Activated naive CD8-positive, alpha-beta T cell (primary cell): ENCODE data around the gene CD9.

Source experiments
- H3K27ac Mint-ChIP-seq: one replicate; pipeline ENCODE4 v1.8.0; 2021; ENCODE audit warnings: mixed read lengths
- H3K27me3 Mint-ChIP-seq: one replicate; pipeline ENCODE4 v1.8.0; 2021; ENCODE audit warnings: mixed read lengths
- H3K36me3 Mint-ChIP-seq: one replicate; pipeline ENCODE4 v1.8.0; 2021; ENCODE audit warnings: mixed read lengths
- H3K4me1 Mint-ChIP-seq: one replicate; pipeline ENCODE4 v1.8.0; 2021; ENCODE audit warnings: low read depth, mixed read lengths
- H3K4me3 Mint-ChIP-seq: one replicate; pipeline ENCODE4 v1.8.0; 2021; ENCODE audit warnings: mild to moderate bottlenecking, mixed read lengths
- H3K9me3 Mint-ChIP-seq: one replicate; pipeline ENCODE4 v1.8.0; 2021; ENCODE audit warnings: low read depth, mixed read lengths

The CD9 gene

DNA sequence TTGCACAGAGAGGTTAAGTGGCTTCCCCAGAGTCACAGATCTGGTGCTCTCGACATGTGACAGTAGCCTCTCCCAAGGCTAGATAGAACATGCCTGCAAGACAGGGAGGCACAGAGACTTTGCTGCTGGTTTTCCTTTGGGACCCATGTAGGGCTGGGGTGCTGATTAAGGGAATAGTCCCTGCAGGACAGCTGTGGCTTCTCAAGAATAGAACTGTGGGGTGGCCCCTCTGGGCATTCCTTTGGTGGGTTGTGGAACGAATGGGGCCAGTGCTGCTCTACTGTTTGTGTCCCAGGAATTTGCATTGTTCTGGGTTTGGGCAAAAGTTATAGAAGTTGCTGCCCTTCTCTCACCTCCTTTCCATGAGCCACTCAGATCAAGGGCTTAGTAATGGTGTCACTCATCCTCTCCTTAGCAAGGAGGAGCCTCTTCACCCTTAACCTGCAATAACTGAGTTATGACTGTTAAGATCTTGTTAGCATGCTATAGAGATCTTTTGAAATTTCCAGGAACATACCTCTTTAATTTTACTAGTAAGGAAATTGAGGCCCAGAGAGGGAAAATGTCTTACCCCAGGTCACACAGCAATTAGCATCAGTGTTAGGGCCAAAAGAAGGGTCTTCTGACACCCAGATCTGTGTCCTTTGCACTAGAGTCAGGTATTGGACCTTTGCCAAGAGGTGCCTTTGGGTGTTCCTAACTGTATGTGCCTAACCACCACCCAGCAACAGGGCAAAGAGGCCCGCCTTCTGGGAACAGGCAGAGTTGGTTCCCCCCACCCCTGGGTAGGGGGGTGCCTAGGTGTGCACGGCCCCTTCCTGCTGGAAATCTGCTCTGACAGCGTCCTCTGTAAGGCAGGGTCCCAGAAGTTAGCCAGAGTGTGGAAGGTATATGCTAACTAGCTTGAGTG lies 31.4 kb downstream of the CD9 start:
- H3K27ac Mint-ChIP-seq = peak overlapping the region; percentile 96

DNA sequence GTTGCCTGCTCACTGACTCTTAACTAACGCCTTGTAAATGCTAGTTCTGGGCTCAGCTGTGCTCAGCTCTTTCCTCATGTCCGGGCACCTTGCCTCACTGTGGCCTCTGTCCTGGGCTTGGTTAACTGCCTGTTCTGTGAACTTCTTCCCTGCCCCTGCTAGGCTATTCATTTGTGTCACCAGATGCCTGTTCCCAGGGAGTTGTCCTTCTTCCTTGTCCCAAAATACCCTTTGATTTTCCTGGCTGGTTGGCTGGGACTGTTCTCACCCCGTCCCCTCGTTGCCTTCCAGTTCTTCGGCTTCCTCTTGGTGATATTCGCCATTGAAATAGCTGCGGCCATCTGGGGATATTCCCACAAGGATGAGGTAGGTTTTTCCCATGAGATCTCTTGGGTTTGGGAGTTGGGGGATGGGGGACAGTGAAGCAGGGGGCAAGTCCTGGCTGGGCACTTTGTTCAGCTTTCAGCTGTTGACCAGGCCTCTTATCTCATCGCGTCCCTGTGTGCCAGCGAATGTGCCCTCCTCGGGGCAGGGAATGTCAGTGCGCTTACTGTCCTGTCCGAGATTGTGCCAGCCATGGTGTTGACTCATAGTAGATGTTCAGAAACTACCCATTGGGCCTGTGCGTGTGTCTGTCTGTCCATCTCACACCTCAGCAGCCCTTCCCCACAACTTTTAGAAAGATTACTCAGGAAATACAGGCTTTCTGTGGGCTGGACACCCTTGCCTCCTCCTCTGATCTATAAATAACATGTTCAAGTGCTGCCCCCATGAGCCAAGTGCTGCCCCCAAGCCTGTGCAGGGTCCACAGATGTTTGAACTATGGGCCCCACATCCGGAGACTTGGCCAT lies 33.1 kb downstream of the CD9 start:
- H3K27ac Mint-ChIP-seq = peak overlapping the region; percentile 19
- H3K36me3 Mint-ChIP-seq = no peaks in the 10 kb centered on the region
- no peak overlapping the region for H3K4me3 Mint-ChIP-seq
- no peaks in the 10 kb centered on the region for H3K27me3 Mint-ChIP-seq
- H3K9me3 Mint-ChIP-seq = no peaks in the 10 kb centered on the region
- peaks cover 47% of the 10 kb centered on the region for H3K4me1 Mint-ChIP-seq

More for the DNA sequence above, 31.4 kb downstream of the CD9 start:
- H3K4me3 Mint-ChIP-seq = peak overlapping the region; percentile 46
- H3K9me3 Mint-ChIP-seq = no peaks in the 10 kb centered on the region
- H3K36me3 Mint-ChIP-seq = no peaks in the 10 kb centered on the region
- peaks cover 47% of the 10 kb centered on the region for H3K4me1 Mint-ChIP-seq
- no peaks in the 10 kb centered on the region for H3K27me3 Mint-ChIP-seq

DNA sequence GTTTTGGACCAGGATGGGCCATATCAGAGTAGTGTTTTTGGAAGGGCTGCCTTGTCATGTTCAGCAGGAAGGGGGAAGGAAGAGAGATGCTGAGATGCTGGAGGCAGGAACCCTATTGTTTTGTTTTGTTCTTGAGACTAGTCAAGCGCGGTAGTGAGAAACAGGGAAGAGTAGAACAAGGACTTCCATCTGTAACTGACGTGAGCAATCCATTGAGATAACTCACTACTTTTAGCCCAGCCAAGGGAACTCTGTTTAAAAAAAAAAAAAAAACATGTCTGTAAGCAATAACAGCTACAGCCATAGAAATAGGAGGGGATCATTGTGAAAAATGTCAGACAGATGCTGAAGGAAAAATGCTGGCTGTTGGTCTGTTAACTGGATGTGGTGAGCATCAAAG lies 34.0 kb downstream of the CD9 start:
- Mint-ChIP-seq H3K27ac (no peak overlapping the region), H3K27me3 (no peaks in the 10 kb centered on the region), H3K4me1 (peaks cover 47% of the 10 kb centered on the region), H3K4me3 (no peak overlapping the region), H3K9me3 (no peaks in the 10 kb centered on the region), H3K36me3 (no peaks in the 10 kb centered on the region)

DNA sequence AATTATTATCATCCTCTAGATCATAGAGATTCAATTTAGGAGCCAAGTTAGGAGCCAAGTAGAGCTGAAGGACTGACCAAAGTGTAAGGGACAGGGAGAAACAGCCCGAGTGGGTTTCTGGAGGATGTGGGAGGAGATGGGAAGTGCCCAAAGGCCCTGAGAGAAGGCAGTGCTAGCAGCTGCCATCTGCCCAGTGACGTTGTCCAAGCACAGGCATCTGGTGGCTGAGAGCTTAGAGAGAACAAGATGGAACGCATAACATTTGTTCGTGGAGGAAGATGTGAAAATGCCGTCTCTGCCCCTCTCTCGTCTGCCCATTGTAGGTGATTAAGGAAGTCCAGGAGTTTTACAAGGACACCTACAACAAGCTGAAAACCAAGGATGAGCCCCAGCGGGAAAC lies 34.7 kb downstream of the CD9 start:
- no peaks in the 10 kb centered on the region for H3K27me3 Mint-ChIP-seq
- no peaks in the 10 kb centered on the region for H3K36me3 Mint-ChIP-seq
- no peaks in the 10 kb centered on the region for H3K9me3 Mint-ChIP-seq
- H3K4me1 Mint-ChIP-seq = peaks cover 40% of the 10 kb centered on the region
- H3K27ac Mint-ChIP-seq = no peak overlapping the region
- H3K4me3 Mint-ChIP-seq = no peak overlapping the region

DNA sequence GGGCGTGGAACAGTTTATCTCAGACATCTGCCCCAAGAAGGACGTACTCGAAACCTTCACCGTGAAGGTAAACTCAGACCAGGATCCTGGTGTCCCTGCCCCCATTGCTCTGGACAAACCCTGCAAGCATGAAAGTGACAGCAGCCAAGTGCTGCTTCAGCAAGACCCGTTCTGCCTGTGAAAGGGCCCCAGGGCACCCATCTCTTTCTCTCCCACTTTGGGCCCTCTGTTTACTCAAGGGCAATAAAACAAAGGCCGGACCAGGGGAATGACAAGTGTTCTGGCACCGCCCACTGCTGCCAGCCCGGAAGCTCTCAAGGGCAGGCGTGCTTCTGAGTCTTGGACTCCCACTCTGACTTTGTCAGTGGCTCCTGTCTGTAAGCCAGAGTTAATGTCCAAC lies 35.3 kb downstream of the CD9 start:
- Mint-ChIP-seq H3K9me3 (no peaks in the 10 kb centered on the region), H3K27me3 (no peaks in the 10 kb centered on the region), H3K27ac (no peak overlapping the region), H3K4me3 (no peak overlapping the region), H3K4me1 (peaks cover 35% of the 10 kb centered on the region), H3K36me3 (no peaks in the 10 kb centered on the region)

DNA sequence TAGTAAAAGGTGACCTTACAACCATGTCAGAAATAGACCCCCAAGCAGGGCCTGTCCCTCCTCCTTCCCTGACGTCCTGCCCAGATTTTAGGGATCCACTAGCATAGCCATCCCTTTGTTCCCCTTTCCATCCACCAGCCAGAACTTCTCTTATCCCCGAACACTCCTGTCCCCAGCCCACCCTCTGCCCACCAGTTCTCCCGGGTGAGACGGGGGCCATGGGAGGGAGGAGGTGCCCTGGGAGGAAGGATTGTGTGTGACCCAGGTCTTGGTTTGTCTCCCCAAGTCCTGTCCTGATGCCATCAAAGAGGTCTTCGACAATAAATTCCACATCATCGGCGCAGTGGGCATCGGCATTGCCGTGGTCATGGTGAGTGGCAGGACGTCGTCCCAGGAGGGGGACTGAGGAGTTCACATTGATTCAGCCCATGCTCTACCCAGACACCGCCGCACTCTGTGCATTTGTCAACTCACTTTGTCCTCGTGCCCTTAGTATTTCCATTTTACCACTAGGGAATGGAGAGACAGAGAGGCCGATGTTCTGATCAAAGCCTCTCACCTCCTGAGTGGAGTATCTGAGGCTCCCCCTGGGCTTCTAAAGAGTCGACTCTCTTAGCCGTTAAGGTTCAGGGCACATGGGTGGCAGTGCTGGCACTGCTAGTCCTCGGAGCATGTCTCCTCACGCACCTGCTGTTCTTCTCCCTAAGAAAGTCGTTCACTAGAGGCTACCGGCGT lies 35.9 kb downstream of the CD9 start:
- peaks cover 29% of the 10 kb centered on the region for H3K4me1 Mint-ChIP-seq
- no peaks in the 10 kb centered on the region for H3K9me3 Mint-ChIP-seq
- H3K4me3 Mint-ChIP-seq = no peak overlapping the region
- H3K27ac Mint-ChIP-seq = no peak overlapping the region
- no peaks in the 10 kb centered on the region for H3K36me3 Mint-ChIP-seq
- H3K27me3 Mint-ChIP-seq = no peaks in the 10 kb centered on the region

DNA sequence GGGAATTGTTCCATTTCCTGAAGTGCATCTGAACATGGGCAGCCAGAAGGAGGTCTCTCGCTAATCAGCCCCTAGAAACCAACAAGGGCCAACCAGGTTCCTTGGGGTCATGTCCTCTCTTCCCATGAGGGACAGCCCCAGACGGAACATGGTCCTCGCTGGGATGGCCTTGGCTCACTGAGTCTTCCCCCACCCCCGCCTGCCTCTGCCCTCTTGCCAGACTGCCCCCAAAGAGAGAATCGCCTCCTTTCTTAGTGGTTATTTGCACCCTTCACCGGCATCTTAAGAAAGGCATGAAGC lies 36.4 kb downstream of the CD9 start:
- Mint-ChIP-seq H3K9me3 (no peaks in the 10 kb centered on the region), H3K27ac (no peak overlapping the region), H3K4me1 (peaks cover 24% of the 10 kb centered on the region)

DNA sequence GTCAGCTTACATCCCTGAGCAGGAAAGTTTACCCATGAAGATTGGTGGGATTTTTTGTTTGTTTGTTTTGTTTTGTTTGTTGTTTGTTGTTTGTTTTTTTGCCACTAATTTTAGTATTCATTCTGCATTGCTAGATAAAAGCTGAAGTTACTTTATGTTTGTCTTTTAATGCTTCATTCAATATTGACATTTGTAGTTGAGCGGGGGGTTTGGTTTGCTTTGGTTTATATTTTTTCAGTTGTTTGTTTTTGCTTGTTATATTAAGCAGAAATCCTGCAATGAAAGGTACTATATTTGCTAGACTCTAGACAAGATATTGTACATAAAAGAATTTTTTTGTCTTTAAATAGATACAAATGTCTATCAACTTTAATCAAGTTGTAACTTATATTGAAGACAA lies 37.6 kb downstream of the CD9 start:
- Mint-ChIP-seq H3K27ac (no peak overlapping the region), H3K9me3 (no peaks in the 10 kb centered on the region), H3K4me1 (peaks cover 12% of the 10 kb centered on the region), H3K36me3 (no peaks in the 10 kb centered on the region), H3K4me3 (no peak overlapping the region), H3K27me3 (no peaks in the 10 kb centered on the region)

More for the DNA sequence above, 36.4 kb downstream of the CD9 start:
- Mint-ChIP-seq H3K4me3 (no peak overlapping the region), H3K27me3 (no peaks in the 10 kb centered on the region), H3K36me3 (no peaks in the 10 kb centered on the region)

DNA sequence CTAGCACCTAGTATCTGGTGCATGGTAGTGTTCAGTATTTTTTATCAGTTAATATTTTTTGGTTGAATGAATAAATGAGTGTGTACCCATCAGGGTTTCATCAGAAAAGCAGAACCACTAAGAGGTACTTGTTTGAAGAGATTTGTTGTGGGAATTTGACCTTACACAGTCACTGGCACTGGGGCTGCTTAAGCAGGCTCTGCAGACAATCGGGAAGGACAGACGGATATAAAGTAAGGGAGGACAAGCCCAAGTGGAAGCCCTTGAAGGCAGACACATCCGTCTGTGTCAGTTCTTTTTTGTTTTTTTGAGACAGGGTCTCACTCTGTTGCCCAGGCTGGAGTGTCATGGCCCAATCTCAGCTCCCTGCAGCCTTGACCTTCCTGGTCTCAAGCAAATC lies 38.7 kb downstream of the CD9 start:
- Mint-ChIP-seq H3K27ac (no peak overlapping the region), H3K27me3 (no peaks in the 10 kb centered on the region), H3K9me3 (no peaks in the 10 kb centered on the region), H3K36me3 (no peaks in the 10 kb centered on the region), H3K4me3 (no peak overlapping the region), H3K4me1 (peaks cover 3% of the 10 kb centered on the region)

DNA sequence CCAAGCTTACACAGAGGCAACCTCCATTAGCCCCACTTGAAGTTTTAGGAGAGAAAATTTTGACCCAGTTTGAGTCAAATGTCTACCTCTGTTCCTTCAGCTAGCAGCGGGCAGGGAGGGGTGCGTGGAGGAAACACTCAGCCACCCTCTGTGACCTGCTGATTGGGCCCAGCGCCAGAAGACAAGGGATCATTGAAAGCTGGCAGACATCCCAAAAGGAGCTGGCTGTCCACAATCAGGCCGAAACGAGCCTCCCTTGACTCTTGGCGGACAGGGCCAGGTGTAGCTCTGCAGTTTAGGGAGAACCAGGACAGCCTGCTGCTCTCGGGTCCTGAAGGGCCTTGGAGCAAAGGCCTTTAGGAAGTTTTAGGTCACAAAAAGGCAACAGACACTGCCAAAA lies 41.3 kb downstream of the CD9 start:
- H3K27me3 Mint-ChIP-seq = no peaks in the 10 kb centered on the region
- no peaks in the 10 kb centered on the region for H3K9me3 Mint-ChIP-seq
- no peaks in the 10 kb centered on the region for H3K4me1 Mint-ChIP-seq
- H3K4me3 Mint-ChIP-seq = no peak overlapping the region
- no peak overlapping the region for H3K27ac Mint-ChIP-seq
- no peaks in the 10 kb centered on the region for H3K36me3 Mint-ChIP-seq

DNA sequence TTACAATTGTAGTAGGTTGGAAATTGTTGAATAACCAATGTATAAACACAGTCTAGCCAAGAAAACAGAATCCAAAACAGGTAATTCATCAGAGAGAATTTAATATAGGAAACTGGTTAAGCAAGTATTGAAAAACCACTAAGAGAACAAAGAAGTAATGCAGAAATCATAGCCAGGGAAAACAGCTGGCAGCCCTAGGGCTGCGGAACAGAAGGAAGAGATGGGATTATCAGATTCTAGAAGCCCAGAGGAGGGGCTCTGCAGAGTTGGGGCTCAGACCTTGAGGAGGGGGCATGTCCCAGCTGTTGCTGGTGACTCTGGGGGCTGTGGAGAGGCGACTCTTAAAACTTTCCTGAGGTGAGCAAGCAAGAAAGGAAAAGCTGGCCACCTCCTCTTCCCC lies 49.4 kb downstream of the CD9 start:
- Mint-ChIP-seq H3K9me3 (no peaks in the 10 kb centered on the region), H3K27me3 (peaks cover 2% of the 10 kb centered on the region), H3K27ac (no peak overlapping the region), H3K36me3 (no peaks in the 10 kb centered on the region), H3K4me1 (no peaks in the 10 kb centered on the region), H3K4me3 (no peak overlapping the region)

DNA sequence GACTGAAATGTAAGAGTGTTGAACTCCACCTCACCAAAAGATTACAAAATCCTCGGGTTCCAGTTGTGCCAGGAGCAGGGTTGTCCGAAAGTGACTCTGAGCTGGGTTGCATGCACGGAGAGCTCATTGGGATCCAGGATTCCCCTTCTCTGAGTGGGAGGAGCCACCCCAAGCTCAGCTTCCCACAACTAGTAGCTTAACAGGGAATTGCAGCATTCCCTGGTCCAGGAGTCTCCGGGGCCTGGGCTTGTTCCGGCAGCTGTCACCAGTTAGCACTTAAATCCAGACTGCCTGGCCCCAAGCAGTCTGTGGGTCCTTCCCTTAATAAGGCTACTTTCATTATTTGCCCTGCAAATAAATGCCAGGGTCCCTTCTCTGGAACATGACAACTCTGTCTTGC lies 50.1 kb downstream of the CD9 start:
- H3K4me3 Mint-ChIP-seq = no peak overlapping the region
- H3K4me1 Mint-ChIP-seq = no peaks in the 10 kb centered on the region
- H3K36me3 Mint-ChIP-seq = no peaks in the 10 kb centered on the region
- no peaks in the 10 kb centered on the region for H3K9me3 Mint-ChIP-seq
- H3K27me3 Mint-ChIP-seq = peaks cover 2% of the 10 kb centered on the region
- H3K27ac Mint-ChIP-seq = no peak overlapping the region

DNA sequence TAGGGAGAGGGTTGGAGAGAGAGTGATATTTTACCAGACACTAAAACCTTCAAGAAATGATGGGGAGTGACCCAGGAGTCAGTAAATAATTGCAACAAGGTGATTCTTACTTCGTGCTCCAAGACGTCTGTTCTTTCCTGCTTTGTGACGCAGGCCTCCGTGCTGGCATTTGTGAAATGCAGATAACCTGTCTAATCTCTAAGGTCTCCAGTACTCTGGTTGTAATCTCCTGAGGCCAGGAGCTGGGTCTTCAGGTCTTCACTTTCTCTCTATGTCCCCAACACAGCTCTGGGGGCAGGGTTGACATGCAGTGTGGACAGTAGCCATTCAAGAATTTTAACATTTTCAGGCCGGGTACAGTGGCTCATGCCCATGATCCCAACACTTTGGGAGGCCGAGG lies 53.1 kb downstream of the CD9 start:
- Mint-ChIP-seq H3K36me3 (no peaks in the 10 kb centered on the region), H3K27ac (no peak overlapping the region), H3K27me3 (peaks cover 2% of the 10 kb centered on the region), H3K9me3 (peaks cover 4% of the 10 kb centered on the region), H3K4me3 (no peak overlapping the region), H3K4me1 (no peaks in the 10 kb centered on the region)

DNA sequence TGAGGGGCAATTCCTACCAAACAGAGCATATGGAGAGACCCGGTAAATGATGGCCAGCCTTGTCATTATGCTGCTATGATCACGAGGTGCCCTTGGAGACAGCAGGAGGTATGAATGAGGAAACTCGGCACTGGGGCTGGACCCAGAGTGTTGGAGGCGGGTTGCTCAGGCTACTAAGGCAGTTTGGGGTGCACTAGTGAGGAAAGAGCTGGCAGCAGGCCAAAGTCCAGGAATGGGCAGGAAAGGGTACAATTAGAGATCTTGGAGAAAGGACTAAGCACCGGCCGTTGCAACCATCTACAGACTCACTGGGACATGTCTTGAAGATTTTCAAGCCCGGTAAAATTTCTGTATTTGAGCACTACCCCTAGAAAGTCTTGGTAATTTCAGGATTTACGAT lies 54.3 kb downstream of the CD9 start:
- Mint-ChIP-seq H3K4me3 (no peak overlapping the region), H3K36me3 (no peaks in the 10 kb centered on the region), H3K4me1 (no peaks in the 10 kb centered on the region), H3K27me3 (peaks cover 2% of the 10 kb centered on the region), H3K9me3 (peaks cover 4% of the 10 kb centered on the region), H3K27ac (no peak overlapping the region)

DNA sequence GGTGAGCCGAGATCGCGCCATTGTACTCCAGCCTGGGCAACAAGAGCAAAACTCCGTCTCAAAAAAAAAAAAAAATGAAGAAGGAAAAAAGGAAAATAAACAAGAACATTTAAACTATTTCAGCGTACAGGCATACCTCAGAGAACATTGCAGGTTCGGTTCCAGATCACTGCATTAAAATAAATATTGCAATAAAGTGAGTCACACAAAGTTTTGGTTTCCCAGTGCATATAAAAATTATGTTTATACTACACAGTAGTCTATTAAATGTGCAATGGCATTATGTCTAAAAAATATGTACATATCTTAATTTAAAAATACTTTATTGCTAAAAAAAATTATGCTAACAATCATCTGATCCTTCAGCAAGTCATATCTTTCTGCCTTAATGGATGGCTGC lies 56.8 kb downstream of the CD9 start:
- Mint-ChIP-seq H3K9me3 (peaks cover 4% of the 10 kb centered on the region), H3K4me1 (no peaks in the 10 kb centered on the region), H3K27me3 (peaks cover 4% of the 10 kb centered on the region), H3K36me3 (no peaks in the 10 kb centered on the region), H3K4me3 (no peak overlapping the region), H3K27ac (no peak overlapping the region)
